Endothelial cell of umbilical vein (primary cell): ENCODE data around the gene UNC50. TPM values are rescaled to one million over a fixed set of nuclear protein-coding genes. Genes with fewer than 3 reads are reported as not detected.

Experiments
- BruUV-seq: library from RNA; stranded (reverse); fragments of 400-500 nt; replicated peaks from 2 replicates; lab custom pipeline; 2021; lab: Mats Ljungman, UMichigan
- CTCF ChIA-PET: fragments of 300-600, 350-600 bp; sonication (Branson Sonifier 250); formaldehyde crosslinking; loops from one replicate; lab custom pipeline; 2021; ENCODE audit warnings: antibody characterized with exemption, inconsistent platforms; lab: Charles Lee
- POLR2A ChIA-PET: fragments of 300-600, 350-600 bp; sonication (Branson Sonifier 250); formaldehyde crosslinking; loops from one replicate; lab custom pipeline; 2021; ENCODE audit warnings: antibody characterized with exemption, inconsistent platforms; lab: Charles Lee
- DNase-seq: peaks from one replicate; pipeline ENCODE4 v3.0.0-alpha.2; 2011; ENCODE audit warnings: low read depth, low spot score
- FAIRE-seq: peaks from 2 replicates; lab custom pipeline; 2011; peaks lifted over from hg19 to GRCh38; lab: Jason Lieb, UNC
- H2AFZ ChIP-seq: 2 replicates; pipeline ENCODE4 v1.6.0; 2012; ENCODE audit warnings: low read depth, low read length, control low read depth, inconsistent platforms
- H3K27ac ChIP-seq: 2 replicates; pipeline ENCODE4 v1.5.1; 2011; ENCODE audit warnings: low read depth, mild to moderate bottlenecking, control low read depth, low read length, moderate library complexity; ENCODE audit not compliant: insufficient read depth
- H3K27me3 ChIP-seq, 2 experiments: 2 replicates each; pipeline versions ENCODE4 v1.6.0 to v1.6.1; 2011; ENCODE audit warnings: low read length in 2 of 2, mixed read lengths in 1 of 2; ENCODE audit not compliant: control insufficient read depth in 2 of 2, insufficient read depth in 2 of 2
- H3K36me3 ChIP-seq, 2 experiments: 2 replicates in 1 of 2; 3 replicates in 1 of 2; pipeline ENCODE4 v1.5.1; 2011; ENCODE audit warnings: low read length in 2 of 2, mild to moderate bottlenecking in 1 of 2, moderate library complexity in 1 of 2; ENCODE audit not compliant: control insufficient read depth in 2 of 2, insufficient read depth in 2 of 2; ENCODE audit errors: extremely low read depth in 1 of 2
- H3K4me1 ChIP-seq: 3 replicates; pipeline ENCODE4 v1.5.1; 2011; ENCODE audit warnings: mild to moderate bottlenecking, low read length; ENCODE audit not compliant: control insufficient read depth, insufficient read depth; ENCODE audit errors: extremely low read depth
- H3K4me2 ChIP-seq: 2 replicates; pipeline ENCODE4 v1.6.1; 2011; ENCODE audit warnings: low read length, control low read depth, mixed read lengths; ENCODE audit not compliant: insufficient read depth
- H3K4me3 ChIP-seq, 3 experiments: fragments of 200-600 bp in 1 of 3; sonication (generic), shearing (Covaris generic) in 1 of 3; replicated peaks in 1 of 3; 2 replicates each; pipeline ENCODE4 v1.5.1; 2011 to 2016; ENCODE audit warnings: control low read depth in 3 of 3, low read length in 3 of 3, mild to moderate bottlenecking in 2 of 3, inconsistent platforms in 1 of 3, low read depth in 1 of 3, moderate library complexity in 1 of 3; ENCODE audit not compliant: insufficient read depth in 1 of 3
- H3K79me2 ChIP-seq: 2 replicates; pipeline ENCODE4 v1.6.0; 2012; ENCODE audit warnings: low read length, inconsistent platforms; ENCODE audit not compliant: control insufficient read depth, insufficient read depth
- H3K9ac ChIP-seq: replicated peaks from 2 replicates; pipeline ENCODE3; 2011; ENCODE audit warnings: low read length, control low read depth; ENCODE audit not compliant: insufficient read depth; ENCODE audit errors: extremely low read depth
- H3K9me1 ChIP-seq: replicated peaks from 3 replicates; pipeline ENCODE4 v1.6.0; 2011; ENCODE audit warnings: mild to moderate bottlenecking, low read length; ENCODE audit not compliant: control insufficient read depth, insufficient read depth; ENCODE audit errors: extremely low read depth
- H3K9me3 ChIP-seq: replicated peaks from 2 replicates; pipeline ENCODE4 v1.5.1; 2012; ENCODE audit warnings: low read length, inconsistent platforms; ENCODE audit not compliant: control insufficient read depth, insufficient read depth
- H4K20me1 ChIP-seq: replicated peaks from 2 replicates; pipeline ENCODE3; 2011; ENCODE audit warnings: mild to moderate bottlenecking, low read length; ENCODE audit not compliant: control insufficient read depth, insufficient read depth; ENCODE audit errors: extremely low read depth
- CTCF ChIP-seq, 2 donors: IDR thresholded peaks; 1 replicate in 1 of 2; 2 replicates in 1 of 2; pipeline ENCODE4 v1.5.1; 2011; ENCODE audit warnings: low read length in 2 of 2, mild to moderate bottlenecking in 2 of 2, moderate library complexity in 2 of 2, control low read depth in 1 of 2, inconsistent platforms in 1 of 2, low read depth in 1 of 2; ENCODE audit not compliant: insufficient read depth in 1 of 2; ENCODE audit errors: extremely low read depth in 1 of 2
- EZH2 ChIP-seq: IDR thresholded peaks from 2 replicates; pipeline ENCODE4 v1.6.1; 2012; ENCODE audit warnings: borderline replicate concordance, low read depth, mild to moderate bottlenecking, moderate library complexity, low read length, inconsistent platforms; ENCODE audit not compliant: severe bottlenecking
- FOS ChIP-seq: IDR thresholded peaks from 2 replicates; pipeline ENCODE4 v1.6.1; 2011; ENCODE audit warnings: mild to moderate bottlenecking, low read length, moderate library complexity, borderline replicate concordance; ENCODE audit not compliant: insufficient read depth
- GATA2 ChIP-seq: IDR thresholded peaks from 2 replicates; pipeline ENCODE4 v1.7.0; 2011; ENCODE audit warnings: low read depth, mild to moderate bottlenecking, moderate library complexity, mixed read lengths, low read length; ENCODE audit not compliant: insufficient read length, insufficient read depth
- JUN ChIP-seq: IDR thresholded peaks from 2 replicates; pipeline ENCODE4 v1.6.1; 2011; ENCODE audit warnings: borderline replicate concordance, low read depth; ENCODE audit not compliant: insufficient read length, insufficient read depth
- MAX ChIP-seq: IDR thresholded peaks from 2 replicates; pipeline ENCODE4 v1.6.1; 2011; ENCODE audit not compliant: insufficient read depth, insufficient read length
- MYC ChIP-seq: IDR thresholded peaks from one replicate; pipeline ENCODE4 v1.6.1; 2011; ENCODE audit warnings: mild to moderate bottlenecking, low read depth, low read length
- POLR2A ChIP-seq: IDR thresholded peaks from 2 replicates; pipeline ENCODE4 v1.6.1; 2012; ENCODE audit warnings: low read depth, mild to moderate bottlenecking, control low read depth, low read length
- POLR2AphosphoS5 ChIP-seq: IDR thresholded peaks from 2 replicates; pipeline ENCODE4 v1.6.1; 2012; ENCODE audit warnings: low read depth, mild to moderate bottlenecking, control low read depth, low read length, moderate library complexity; ENCODE audit not compliant: insufficient read depth
- dilution Hi-C: fragments of 300-500 bp; cut with MboI; formaldehyde crosslinking; loops from one replicate; pipeline ENCODE4 v1.15.0; 2019; ENCODE audit warnings: low sequenced_read_pairs; ENCODE audit not compliant: extremely low pct_ligation_motif_present
- intact Hi-C: fragments of 100-400 bp; cut with micrococcal nuclease; formaldehyde crosslinking; loops from one replicate; pipeline ENCODE4 v1.10.0; 2022
- polyA plus RNA-seq, 4 experiments: library from polyadenylated mRNA; depleted of rRNA in 3 of 4; stranded (reverse) in 3 of 4; unstranded in 1 of 4; fragments of >200 nt; gene quantifications; 2 replicates each; pipeline versions ENCODE4 v1.2.1 to v1.2.3, GENCODE V29; 2011 to 2012; ENCODE audit warnings: missing spikeins in 1 of 4
- total RNA-seq: library from RNA; stranded (reverse); gene quantifications from 2 replicates; pipeline ENCODE4 v1.2.3, GENCODE V29; 2021

UNC50 gene
- total and polyA plus RNA-seq, 2 donors (not counting 3 experiments of a cell fraction or from before 2014, with no cell fraction given): 33.5 to 56.6 TPM

DNA sequence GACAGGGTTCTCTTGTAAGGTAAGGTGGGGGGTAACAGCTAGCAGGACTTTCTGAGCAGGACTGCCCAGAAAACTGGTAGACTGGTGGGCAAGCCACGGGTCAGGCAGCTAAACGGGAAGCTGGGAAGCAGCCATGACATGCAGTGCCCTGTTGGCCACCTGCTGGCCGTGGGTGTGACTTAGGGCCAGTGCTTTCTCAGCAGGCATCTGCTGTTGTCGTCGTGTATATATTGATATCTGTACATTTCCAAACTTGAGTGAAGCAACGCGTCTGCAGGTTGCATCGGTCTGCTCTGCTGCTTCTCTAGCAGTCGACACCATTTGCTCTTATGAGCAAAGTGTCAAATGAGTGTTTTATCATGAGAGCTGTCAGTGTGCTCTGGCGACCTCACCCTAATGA, 31.1 kb upstream of the UNC50 start:
- H3K4me1 ChIP-seq: no peaks in the 10 kb centered on the region
- H3K4me2 ChIP-seq: no peak overlapping the region
- H3K36me3 ChIP-seq: peaks cover 0 to 10% of the 10 kb centered on the region in 2 experiments
- no peaks in the 10 kb centered on the region for H3K9me1 ChIP-seq
- ChIA-PET CTCF (interaction anchor here (1.2 kb wide), 1 partner anchor 8 kb away, joined by 4 read pairs; no protein-coding TSS in a partner anchor), POLR2A (no interaction called here)
- H3K79me2 ChIP-seq: no peaks in the 10 kb centered on the region
- H4K20me1 ChIP-seq: no peaks in the 10 kb centered on the region
- DNase-seq: no peak
- H3K4me3 ChIP-seq: no peak overlapping the region
- no peaks in the 10 kb centered on the region for H3K9me3 ChIP-seq
- H3K27ac ChIP-seq: no peak overlapping the region
- H2AFZ ChIP-seq: no peak overlapping the region
- TF ChIP-seq CTCF (IDR thresholded peaks at IDR 0.05; ENCODE audit: extremely low read depth in 1 of 2, insufficient read depth in 1 of 2, low read depth in 1 of 2, low read length in 2 of 2) (peak in 1 of 2 donors; percentile 18), FOS (no peak)
- dilution Hi-C loops: no loop called here
- H3K27me3 ChIP-seq: no peaks in the 10 kb centered on the region
- intact Hi-C loops: no loop called here
- no peak overlapping the region for H3K9ac ChIP-seq
- no peak for FAIRE-seq
- BruUV-seq: no TSS peak

DNA sequence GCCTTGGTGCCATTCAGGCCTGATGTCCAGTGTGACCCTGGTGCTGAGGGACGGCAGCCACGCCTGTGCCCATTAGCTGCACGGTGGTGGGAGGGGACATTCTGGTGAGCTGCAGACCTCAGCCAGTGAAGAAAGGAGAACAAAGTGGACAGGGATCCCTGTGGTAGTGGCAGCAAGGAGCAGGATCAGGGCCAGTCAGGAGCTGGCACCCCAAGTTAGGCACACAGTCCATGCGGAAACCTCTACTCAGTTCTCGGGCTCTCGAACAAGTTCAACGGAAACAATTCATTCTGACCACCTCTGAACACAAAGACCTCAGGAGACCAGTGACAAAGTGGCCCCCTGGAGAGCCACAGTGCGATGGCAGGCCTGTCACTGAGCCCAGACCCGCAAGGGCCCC, 30.2 kb upstream of the UNC50 start:
- H3K4me1 ChIP-seq: no peaks in the 10 kb centered on the region
- ChIA-PET POLR2A (no interaction called here), CTCF (interaction anchor here (1.2 kb wide), 1 partner anchor 9 kb away, joined by 4 read pairs; no protein-coding TSS in a partner anchor)
- no peak overlapping the region for H3K4me2 ChIP-seq
- no peak overlapping the region for H2AFZ ChIP-seq
- no peak overlapping the region for H3K27ac ChIP-seq
- H3K36me3 ChIP-seq: peaks cover 0 to 15% of the 10 kb centered on the region in 2 experiments
- no peak for FAIRE-seq
- no peaks in the 10 kb centered on the region for H3K27me3 ChIP-seq
- TF ChIP-seq MAX (no peak), GATA2 (no peak), POLR2AphosphoS5 (no peak), JUN (no peak), MYC (no peak), EZH2 (no peak), CTCF (IDR thresholded peaks at IDR 0.05; ENCODE audit: extremely low read depth in 1 of 2, insufficient read depth in 1 of 2, low read depth in 1 of 2, low read length in 2 of 2) (no peak), FOS (no peak), POLR2A (no peak)
- intact Hi-C loops: no loop called here
- dilution Hi-C loops: no loop called here
- H4K20me1 ChIP-seq: no peaks in the 10 kb centered on the region
- H3K9me3 ChIP-seq: no peaks in the 10 kb centered on the region
- no peak overlapping the region for H3K4me3 ChIP-seq
- H3K9ac ChIP-seq: no peak overlapping the region
- H3K79me2 ChIP-seq: no peaks in the 10 kb centered on the region
- H3K9me1 ChIP-seq: no peaks in the 10 kb centered on the region
- DNase-seq: no peak
- BruUV-seq: no TSS peak
